ENCODE data around the gene PCGF2. TPM values are rescaled to one million over a fixed set of nuclear protein-coding genes. Genes with fewer than 3 reads are reported as not detected.
"Not testable (repeated sequence)": the region's sequence is repeated elsewhere in the genome, so short reads cannot be mapped to it uniquely, and the experiment has no call there.

PCGF2 gene
- 29.3 TPM for total RNA-seq
- long read RNA-seq, partial matches to known transcripts = 9 of 14 reads
- long read RNA-seq, other reads (novel, unspliced or antisense) = 5 of 14 reads

GRCh38 chr17:38748149-38748891, at the start of gene PCGF2:
PCGF2 (minus strand) TSS chr17:38748336; CDS start chr17:38740402, 7,934 bp downstream.
- peak; percentile 93 for DNase-seq (ENCODE audit: low spot score)
- intact Hi-C loops (cut with DNase I) = loop anchor here (5.0 kb wide), 1 partner anchor 296 kb away; no protein-coding TSS in a partner anchor

GRCh38 chr17:38797828-38798227, 49.7 kb upstream of the PCGF2 start:
- DNase-seq (ENCODE audit: low spot score) = no peak
- intact Hi-C loops (cut with DNase I) = loop anchor here (2.0 kb wide), 1 partner anchor 45 kb away; the partner anchor contains the start of gene PSMB3

GRCh38 chr17:38797158-38797490, 49.0 kb upstream of the PCGF2 start:
- intact Hi-C loops (cut with DNase I) = no loop called here
- DNase-seq (ENCODE audit: low spot score) = no peak

- intact Hi-C loops (cut with DNase I) = no loop called here
- no peak for DNase-seq (ENCODE audit: low spot score)
Measured at GRCh38 chr17:38796451-38797157, 48.5 kb upstream of the PCGF2 start.

GRCh38 chr17:38794221-38794620, 46.1 kb upstream of the PCGF2 start:
- intact Hi-C loops (cut with DNase I) = no loop called here
- no peak for DNase-seq (ENCODE audit: low spot score)

GRCh38 chr17:38791162-38791561, 43.0 kb upstream of the PCGF2 start:
- DNase-seq (ENCODE audit: low spot score) = no peak
- intact Hi-C loops (cut with DNase I) = no loop called here

GRCh38 chr17:38790148-38790707, 42.1 kb upstream of the PCGF2 start:
- DNase-seq (ENCODE audit: low spot score); intact Hi-C loops (cut with DNase I): not testable (repeated sequence)

GRCh38 chr17:38789185-38789584, 41.0 kb upstream of the PCGF2 start:
- intact Hi-C loops (cut with DNase I) = no loop called here
- DNase-seq (ENCODE audit: low spot score) = no peak

GRCh38 chr17:38787999-38788398, 39.9 kb upstream of the PCGF2 start:
- intact Hi-C loops (cut with DNase I); DNase-seq (ENCODE audit: low spot score): not testable (repeated sequence)

- no peak for DNase-seq (ENCODE audit: low spot score)
- intact Hi-C loops (cut with DNase I) = no loop called here
Measured at GRCh38 chr17:38786372-38786771, 38.2 kb upstream of the PCGF2 start.

- intact Hi-C loops (cut with DNase I) = no loop called here
- no peak for DNase-seq (ENCODE audit: low spot score)
Measured at GRCh38 chr17:38783227-38783626, 35.1 kb upstream of the PCGF2 start.

- intact Hi-C loops (cut with DNase I) = no loop called here
- DNase-seq (ENCODE audit: low spot score) = no peak
Measured at GRCh38 chr17:38779965-38780752, 32.0 kb upstream of the PCGF2 start.

- DNase-seq (ENCODE audit: low spot score) = no peak
- intact Hi-C loops (cut with DNase I) = no loop called here
Measured at GRCh38 chr17:38777641-38778250, 29.6 kb upstream of the PCGF2 start.

- intact Hi-C loops (cut with DNase I) = no loop called here
- no peak for DNase-seq (ENCODE audit: low spot score)
Measured at GRCh38 chr17:38773258-38773657, 25.1 kb upstream of the PCGF2 start.

- intact Hi-C loops (cut with DNase I) = no loop called here
- no peak for DNase-seq (ENCODE audit: low spot score)
Measured at GRCh38 chr17:38768417-38768816, 20.3 kb upstream of the PCGF2 start.

GRCh38 chr17:38766341-38766740, 18.2 kb upstream of the PCGF2 start:
- no peak for DNase-seq (ENCODE audit: low spot score)
- intact Hi-C loops (cut with DNase I) = no loop called here

- intact Hi-C loops (cut with DNase I) = no loop called here
- no peak for DNase-seq (ENCODE audit: low spot score)
Measured at GRCh38 chr17:38762231-38762630, 14.1 kb upstream of the PCGF2 start.

- DNase-seq (ENCODE audit: low spot score) = no peak
- intact Hi-C loops (cut with DNase I) = no loop called here
Measured at GRCh38 chr17:38761612-38762011, 13.5 kb upstream of the PCGF2 start.

GRCh38 chr17:38753071-38753506, 5.0 kb upstream of the PCGF2 start:
- intact Hi-C loops (cut with DNase I) = loop anchor here (2.0 kb wide), 1 partner anchor 46 kb away; the partner anchor contains the start of gene PIP4K2B
- no peak for DNase-seq (ENCODE audit: low spot score)
